ENCODE results near the gene THSD7B.

Gene THSD7B

GRCh38 chr2:136823291-136823690 lies 57.9 kb downstream of the THSD7B start:
- no peak for DNase-seq (ENCODE audit: low spot score)

GRCh38 chr2:136828162-136828561 lies 62.8 kb downstream of the THSD7B start:
- no peak for DNase-seq (ENCODE audit: low spot score)

- no peak for DNase-seq (ENCODE audit: low spot score)
Measured at GRCh38 chr2:136828774-136829173, 63.4 kb downstream of the THSD7B start.

GRCh38 chr2:136844546-136844945 lies 79.2 kb downstream of the THSD7B start:
- no peak for DNase-seq (ENCODE audit: low spot score)

GRCh38 chr2:136858656-136859055 lies 93.3 kb downstream of the THSD7B start:
- no peak for DNase-seq (ENCODE audit: low spot score)

GRCh38 chr2:136860443-136860958 lies 95.2 kb downstream of the THSD7B start:
- DNase-seq (ENCODE audit: low spot score): no peak

GRCh38 chr2:136863468-136863867 lies 98.1 kb downstream of the THSD7B start:
- no peak for DNase-seq (ENCODE audit: low spot score)

- no peak for DNase-seq (ENCODE audit: low spot score)
Measured at GRCh38 chr2:136863874-136864273, 98.5 kb downstream of the THSD7B start.

- DNase-seq (ENCODE audit: low spot score): no peak
Measured at GRCh38 chr2:136871424-136871823, 106.1 kb downstream of the THSD7B start.

GRCh38 chr2:136874258-136874657 lies 108.9 kb downstream of the THSD7B start:
- peak; percentile 33 for DNase-seq (ENCODE audit: low spot score)

GRCh38 chr2:136891100-136891499 lies 125.8 kb downstream of the THSD7B start:
- DNase-seq (ENCODE audit: low spot score): no peak

GRCh38 chr2:136894007-136894634 lies 128.8 kb downstream of the THSD7B start:
- no peak for DNase-seq (ENCODE audit: low spot score)

- DNase-seq (ENCODE audit: low spot score): no peak
Measured at GRCh38 chr2:136901732-136902131, 136.4 kb downstream of the THSD7B start.

GRCh38 chr2:136905779-136906178 lies 140.4 kb downstream of the THSD7B start:
- no peak for DNase-seq (ENCODE audit: low spot score)

- DNase-seq (ENCODE audit: low spot score): no peak
Measured at GRCh38 chr2:136909777-136910176, 144.4 kb downstream of the THSD7B start.

GRCh38 chr2:136916131-136916530 lies 150.8 kb downstream of the THSD7B start:
- DNase-seq (ENCODE audit: low spot score): peak; percentile 1

- no peak for DNase-seq (ENCODE audit: low spot score)
Measured at GRCh38 chr2:136917411-136917881, 152.1 kb downstream of the THSD7B start.

- DNase-seq (ENCODE audit: low spot score): no peak
Measured at GRCh38 chr2:136919682-136920081, 154.3 kb downstream of the THSD7B start.

- DNase-seq (ENCODE audit: low spot score): no peak
Measured at GRCh38 chr2:136920652-136921333, 155.4 kb downstream of the THSD7B start.

- no peak for DNase-seq (ENCODE audit: low spot score)
Measured at GRCh38 chr2:136927156-136927555, 161.8 kb downstream of the THSD7B start.

GRCh38 chr2:136929531-136929930 lies 164.2 kb downstream of the THSD7B start:
- no peak for DNase-seq (ENCODE audit: low spot score)

GRCh38 chr2:136932700-136933099 lies 167.4 kb downstream of the THSD7B start:
- DNase-seq (ENCODE audit: low spot score): peak; percentile 38

GRCh38 chr2:136935119-136935518 lies 169.8 kb downstream of the THSD7B start:
- DNase-seq (ENCODE audit: low spot score): no peak

GRCh38 chr2:136956050-136956449 lies 190.7 kb downstream of the THSD7B start:
- DNase-seq (ENCODE audit: low spot score): no peak
